ENCODE results near the gene ZNF469.

The ZNF469 gene, protein sequence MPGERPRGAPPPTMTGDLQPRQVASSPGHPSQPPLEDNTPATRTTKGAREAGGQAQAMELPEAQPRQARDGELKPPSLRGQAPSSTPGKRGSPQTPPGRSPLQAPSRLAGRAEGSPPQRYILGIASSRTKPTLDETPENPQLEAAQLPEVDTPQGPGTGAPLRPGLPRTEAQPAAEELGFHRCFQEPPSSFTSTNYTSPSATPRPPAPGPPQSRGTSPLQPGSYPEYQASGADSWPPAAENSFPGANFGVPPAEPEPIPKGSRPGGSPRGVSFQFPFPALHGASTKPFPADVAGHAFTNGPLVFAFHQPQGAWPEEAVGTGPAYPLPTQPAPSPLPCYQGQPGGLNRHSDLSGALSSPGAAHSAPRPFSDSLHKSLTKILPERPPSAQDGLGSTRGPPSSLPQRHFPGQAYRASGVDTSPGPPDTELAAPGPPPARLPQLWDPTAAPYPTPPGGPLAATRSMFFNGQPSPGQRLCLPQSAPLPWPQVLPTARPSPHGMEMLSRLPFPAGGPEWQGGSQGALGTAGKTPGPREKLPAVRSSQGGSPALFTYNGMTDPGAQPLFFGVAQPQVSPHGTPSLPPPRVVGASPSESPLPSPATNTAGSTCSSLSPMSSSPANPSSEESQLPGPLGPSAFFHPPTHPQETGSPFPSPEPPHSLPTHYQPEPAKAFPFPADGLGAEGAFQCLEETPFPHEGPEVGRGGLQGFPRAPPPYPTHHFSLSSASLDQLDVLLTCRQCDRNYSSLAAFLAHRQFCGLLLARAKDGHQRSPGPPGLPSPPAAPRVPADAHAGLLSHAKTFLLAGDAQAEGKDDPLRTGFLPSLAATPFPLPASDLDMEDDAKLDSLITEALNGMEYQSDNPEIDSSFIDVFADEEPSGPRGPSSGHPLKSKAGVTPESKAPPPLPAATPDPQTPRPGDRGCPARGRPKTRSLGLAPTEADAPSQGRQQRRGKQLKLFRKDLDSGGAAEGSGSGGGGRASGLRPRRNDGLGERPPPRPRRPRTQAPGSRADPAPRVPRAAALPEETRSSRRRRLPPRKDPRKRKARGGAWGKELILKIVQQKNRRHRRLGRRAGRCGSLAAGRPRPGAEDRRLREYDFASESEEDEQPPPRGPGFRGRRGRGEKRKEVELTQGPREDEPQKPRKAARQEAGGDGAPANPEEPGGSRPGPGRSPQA (N-terminal part only)

DNA sequence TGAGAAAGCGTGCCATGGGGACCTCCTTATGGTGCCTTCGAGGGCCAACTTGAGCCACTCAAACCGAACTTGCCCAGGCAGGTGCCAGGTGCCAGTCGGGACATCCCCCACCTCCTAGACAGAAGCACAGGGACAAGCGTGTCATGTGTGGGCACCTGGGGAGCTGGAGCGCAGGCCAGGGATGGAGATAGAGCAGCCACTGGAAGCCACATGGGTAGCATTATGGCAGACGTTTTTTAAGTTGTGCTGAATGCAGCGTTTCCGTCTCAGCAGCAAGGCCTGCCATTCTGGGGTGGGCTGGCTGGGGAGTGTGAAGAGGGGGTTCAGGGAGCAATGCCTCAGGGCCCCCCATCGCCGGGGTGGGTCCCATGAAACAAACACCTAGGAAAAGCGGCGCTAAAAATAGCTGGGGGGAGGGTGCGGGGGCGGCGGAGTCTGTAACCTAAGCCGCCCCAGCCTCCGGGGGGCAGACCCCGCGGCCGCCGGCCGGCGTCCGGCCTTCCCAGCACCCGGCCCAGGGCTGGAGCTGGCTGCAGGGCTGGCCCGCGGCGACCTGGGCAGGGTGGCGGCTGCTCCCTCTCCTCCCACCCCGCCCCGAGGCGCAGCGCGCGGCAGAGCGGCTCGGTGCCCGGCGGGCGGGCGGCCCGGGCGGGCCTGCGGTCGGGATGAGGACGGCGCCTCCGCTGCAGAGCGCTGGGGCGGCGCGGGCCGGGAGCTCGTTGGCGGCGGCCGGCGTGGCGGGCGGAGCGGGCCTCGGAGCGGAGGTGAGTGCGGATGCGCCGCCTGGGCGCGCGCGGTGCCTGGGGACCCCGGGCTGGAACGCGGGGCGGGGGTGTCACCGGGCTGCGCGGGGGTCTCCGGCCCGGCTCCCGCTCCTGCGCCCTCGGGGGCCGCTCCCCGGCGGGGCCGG, at the start of gene ZNF469:
Gene ZNF469, plus strand, starts transcription at position 469 of the 910 bp plus-strand sequence. CDS start 44,512 bp downstream, outside the sequence.
- no peak for DNase-seq (ENCODE audit: low read depth in 2 of 2)

DNA sequence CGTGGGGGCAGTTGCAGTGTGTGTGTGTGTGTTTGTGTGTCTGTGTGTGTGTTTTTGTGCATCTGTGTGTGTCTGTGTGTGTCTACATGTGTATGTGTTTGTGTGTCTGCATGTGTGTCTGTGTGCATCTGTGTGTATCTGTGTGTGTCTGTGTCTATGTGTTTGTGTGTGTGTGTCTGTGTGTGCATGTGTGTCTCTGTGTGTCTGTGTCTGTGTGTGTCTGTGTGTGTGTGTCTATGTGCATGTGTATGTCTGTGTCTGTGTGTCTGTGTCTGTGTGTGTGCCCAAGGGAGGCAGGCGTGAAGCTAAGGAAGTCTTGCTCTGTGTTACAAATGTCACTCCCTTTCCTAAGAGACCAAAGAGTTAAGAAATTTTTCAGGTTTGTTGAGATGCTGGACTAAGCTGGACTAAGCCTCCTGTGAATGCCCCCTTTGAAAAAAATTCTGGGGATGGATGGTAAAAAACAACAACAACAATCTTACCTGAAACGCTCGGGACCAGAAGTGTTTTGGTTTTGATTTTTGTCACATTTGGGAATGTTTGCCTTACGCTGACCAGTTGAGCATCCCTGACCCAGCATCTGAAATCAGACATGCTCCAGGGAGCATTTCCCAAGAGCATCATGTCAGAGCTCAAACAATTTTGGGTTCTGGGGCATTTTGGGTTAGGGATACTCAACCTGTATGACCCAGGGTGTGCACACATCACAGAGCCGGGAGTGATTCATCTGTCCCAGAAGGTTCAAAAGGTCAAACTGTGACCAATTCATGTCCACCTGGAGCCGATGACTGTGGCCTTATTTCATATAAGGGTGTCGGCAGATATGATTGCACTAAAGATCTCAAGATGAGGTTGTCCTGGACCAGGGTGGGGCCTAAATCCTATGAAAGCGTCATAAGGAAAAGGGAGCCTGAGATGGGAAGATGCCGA, 48.6 kb upstream of the ZNF469 start:
- no peak for DNase-seq (ENCODE audit: low read depth in 2 of 2)

DNA sequence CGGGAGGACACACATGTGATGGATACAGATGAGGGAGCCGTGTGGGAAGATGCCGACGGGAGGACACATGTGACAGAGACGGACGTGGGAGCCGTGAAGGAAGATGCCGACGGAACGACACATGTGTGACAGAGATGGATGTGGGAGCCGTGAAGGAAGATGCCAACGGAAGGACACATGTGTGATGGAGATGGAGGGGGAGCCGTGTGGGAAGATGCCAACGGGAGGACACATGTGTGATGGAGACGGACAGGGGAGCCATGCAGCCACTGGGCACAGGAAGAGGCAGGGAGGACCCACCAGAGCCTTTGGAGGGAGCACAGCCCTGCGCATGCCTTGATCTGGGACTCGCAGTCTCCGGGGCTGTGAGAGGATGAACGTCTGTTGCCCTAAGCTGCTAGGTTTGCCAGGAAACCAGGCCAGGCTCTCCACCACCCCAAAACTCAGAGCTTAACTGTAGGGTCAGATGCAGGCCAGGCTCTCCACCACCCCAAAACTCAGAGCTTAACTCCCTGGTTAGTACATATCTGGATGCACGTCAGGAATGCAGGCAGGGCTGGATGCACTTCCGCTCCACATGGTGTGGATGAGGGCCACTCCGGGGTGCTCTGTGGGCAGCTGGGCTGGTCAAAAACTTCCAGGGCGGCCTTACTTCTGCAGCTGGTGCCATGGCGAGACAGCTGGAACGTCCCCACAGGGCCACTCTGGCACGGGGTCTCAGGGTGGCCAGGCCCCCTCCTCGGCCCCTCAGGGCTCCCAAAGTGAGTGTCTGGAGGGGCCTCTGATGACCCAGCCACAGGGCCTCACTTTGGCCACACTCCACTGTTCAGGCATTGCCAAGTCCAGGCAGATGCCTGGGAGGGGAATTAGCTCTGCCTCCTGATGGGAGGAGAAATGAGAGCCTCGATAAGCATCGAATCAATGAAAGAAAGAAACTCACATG, 47.7 kb upstream of the ZNF469 start:
- DNase-seq (ENCODE audit: low read depth in 2 of 2): no peak

DNA sequence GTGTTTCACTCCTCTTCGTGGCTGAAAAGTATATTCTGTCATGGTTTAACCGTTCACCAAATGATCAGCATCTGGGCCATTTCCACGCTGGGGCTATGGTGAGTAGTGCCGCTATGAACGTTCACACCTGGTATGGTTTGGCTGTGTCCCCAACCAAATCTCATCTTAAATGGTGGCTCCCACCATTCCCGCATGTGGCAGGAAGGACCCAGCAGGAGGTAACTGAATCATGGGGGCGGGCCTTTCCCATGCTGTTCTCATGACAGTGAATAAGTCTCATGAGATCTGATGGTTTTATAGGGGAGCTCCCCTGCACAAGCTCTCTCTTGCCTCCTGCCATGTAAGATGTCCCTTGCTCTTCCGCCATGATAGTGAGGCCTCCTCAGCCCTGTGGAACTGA, 45.7 kb upstream of the ZNF469 start:
- DNase-seq (ENCODE audit: low read depth in 2 of 2): no peak

DNA sequence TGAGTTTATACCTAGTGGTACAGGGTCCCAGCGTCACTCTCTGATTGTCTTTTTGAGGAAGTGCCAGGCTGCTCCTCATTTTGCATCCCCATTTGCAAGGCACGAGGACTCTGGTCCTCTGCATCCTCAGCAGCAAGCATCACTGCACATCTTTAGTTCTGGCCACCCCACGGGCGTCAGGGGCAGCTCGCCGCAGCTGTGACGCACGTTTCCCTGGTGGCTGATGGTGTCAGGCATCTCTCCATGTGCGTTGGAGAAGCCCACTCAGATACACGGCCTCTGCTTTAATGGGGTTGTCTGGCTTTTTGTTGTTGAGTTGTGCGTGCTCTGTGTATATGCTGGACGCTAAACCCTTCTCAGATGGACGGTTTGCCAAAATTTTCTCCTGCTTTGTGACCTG, 45.2 kb upstream of the ZNF469 start:
- DNase-seq (ENCODE audit: low read depth in 2 of 2): no peak

DNA sequence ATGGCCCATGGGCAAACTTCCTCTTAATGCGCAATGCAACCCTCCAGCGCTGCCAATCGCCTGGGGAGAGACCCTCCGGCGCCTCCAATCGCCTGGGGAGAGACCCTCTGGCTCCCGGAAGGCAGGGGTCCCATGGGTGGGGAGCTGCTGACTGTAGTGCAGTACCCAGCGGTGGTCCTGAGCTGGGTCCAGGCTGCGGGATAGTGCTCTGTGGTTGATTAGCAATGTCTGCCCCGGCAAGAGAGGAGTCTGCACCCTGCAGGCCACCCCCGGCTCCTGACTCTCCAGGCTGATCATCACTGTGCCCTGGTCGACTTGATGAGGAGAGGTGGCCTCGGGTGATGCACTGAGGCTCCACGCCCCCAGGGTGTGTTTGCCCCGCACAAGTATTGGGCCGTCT, 44.6 kb upstream of the ZNF469 start:
- no peak for DNase-seq (ENCODE audit: low read depth in 2 of 2)

DNA sequence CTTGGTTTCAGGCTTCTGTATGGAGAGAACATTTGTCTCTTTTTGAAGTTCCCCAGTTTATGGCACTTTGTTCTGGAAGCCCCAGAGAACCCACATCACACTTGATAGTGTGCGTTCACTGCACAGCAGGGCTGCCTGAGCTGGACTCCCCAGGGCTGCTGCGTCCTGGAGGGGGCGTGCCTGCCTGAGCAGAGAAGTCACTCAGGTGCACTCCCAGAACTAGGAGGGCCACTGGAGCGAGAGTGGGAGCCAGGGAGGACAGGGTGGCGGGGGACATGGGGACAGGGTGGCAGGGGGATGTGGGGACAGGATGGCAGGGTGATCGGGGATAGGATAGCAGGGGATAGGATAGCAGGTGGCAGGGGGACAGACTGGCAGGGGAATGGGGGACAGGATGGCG, 43.9 kb upstream of the ZNF469 start:
- DNase-seq (ENCODE audit: low read depth in 2 of 2): no peak

DNA sequence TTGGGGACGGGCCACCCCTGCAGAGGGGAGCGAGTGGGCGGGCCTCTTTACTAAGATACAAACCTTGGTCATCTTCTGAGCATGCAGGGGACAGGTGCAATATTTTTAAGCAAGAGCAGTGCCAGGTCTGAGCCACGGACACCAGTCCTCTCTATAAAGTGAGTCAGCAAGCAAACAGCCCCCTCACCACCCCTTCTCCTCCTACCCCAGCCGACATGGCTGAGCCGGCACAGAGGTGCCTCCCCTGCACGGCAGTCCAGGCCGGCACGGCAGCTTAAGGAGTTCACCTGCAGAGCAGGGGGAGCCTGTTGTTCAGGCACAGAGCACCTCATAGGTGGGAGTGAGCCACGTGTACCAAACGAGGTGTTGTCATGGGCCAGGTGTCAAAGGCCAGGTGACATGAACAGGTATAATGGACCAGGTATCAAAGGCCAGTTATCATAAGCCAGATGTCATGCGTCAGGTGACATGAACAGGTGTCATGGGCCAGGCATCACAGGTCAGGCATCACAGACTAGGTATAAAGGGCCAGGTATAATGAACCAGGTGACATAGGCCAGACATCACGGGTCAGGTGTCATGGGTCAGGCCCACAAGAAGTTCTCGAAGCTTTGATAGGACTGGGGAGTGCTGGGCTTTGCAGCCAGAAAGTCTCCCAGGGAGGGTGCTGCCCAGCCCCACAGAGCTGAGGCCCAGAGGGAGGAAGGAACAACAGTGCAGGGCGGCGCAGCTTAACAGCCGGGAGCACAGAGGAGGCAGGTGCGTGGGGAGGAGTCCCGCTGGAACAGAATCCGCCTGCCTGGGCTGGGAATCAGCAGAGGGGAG, 42.6 kb upstream of the ZNF469 start:
- DNase-seq (ENCODE audit: low read depth in 2 of 2): no peak

DNA sequence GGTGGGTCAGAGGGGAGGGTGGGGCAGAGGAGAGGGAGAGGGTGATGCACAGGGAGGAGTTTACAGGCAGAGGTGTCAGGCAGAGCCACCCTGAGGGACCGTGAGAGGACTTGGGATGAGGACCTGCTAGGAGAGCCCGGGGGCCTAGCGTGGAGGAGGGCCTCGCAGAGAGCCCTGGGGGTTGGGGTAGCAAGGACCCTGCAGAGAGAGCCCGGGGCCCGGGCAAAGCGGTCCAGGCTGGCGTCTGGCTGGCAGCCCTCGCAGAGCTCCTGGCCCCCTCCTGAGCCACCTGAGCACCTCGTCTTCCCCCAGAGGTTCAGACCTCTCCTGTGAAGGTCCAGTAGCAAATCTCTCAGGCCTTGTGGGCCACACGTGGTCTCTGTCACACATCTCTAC, 42.0 kb upstream of the ZNF469 start:
- no peak for DNase-seq (ENCODE audit: low read depth in 2 of 2)

DNA sequence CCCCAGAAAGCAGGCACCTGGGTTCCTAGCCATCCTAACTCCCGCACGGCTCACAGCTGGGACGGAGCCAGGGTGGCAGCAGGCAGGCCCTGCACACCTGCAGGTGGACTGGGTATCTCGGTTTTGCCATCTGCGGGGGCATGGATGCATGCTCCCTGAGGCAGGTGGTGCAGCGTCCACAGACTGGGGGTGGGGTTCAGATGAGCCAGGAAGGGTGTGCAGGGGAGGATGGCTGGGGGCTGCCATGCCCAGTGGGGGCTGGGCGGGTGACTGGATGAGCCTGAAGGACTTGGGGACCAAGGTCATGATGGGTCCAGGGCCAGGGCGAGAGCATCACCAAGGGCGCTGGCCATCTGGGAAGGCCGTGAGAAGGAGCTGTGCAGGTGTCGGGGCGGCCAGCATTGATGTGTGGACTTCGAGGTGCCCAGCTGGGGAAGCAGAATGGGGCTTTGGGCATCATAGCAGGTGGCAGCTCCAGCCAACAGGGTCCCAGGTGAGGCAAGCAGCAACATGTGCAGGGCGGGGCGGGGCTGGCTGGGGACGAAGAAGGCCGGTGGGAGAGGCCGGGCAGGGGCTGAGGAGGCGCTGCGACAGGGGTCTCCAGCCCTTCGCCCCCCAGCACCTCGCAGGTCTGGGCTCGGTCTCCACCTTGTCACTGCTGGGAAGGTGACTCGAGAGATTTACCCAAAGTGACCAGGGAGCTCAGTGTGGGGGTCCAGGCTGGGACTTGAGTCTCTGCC, 41.0 kb upstream of the ZNF469 start:
- DNase-seq (ENCODE audit: low read depth in 2 of 2): no peak

DNA sequence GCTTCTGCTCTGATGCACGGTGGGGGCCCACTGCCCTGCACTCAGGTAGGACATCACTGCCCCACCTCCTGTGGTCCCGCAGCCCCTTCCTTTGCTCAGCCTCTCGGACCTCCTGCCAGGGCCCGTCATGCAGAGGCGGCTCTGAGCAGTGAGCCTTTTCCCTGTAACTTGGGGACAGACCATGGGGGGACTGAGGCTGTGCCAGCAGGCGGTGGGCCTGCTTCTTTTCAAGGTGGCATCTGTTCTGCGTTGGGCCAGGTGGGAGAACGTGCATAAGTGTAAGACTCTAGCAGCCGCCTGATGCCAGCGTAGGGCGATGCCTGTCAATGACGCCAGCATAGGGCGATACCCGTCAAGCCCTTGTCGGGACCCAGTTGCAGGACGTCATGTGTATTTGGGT, 40.3 kb upstream of the ZNF469 start:
- no peak for DNase-seq (ENCODE audit: low read depth in 2 of 2)

DNA sequence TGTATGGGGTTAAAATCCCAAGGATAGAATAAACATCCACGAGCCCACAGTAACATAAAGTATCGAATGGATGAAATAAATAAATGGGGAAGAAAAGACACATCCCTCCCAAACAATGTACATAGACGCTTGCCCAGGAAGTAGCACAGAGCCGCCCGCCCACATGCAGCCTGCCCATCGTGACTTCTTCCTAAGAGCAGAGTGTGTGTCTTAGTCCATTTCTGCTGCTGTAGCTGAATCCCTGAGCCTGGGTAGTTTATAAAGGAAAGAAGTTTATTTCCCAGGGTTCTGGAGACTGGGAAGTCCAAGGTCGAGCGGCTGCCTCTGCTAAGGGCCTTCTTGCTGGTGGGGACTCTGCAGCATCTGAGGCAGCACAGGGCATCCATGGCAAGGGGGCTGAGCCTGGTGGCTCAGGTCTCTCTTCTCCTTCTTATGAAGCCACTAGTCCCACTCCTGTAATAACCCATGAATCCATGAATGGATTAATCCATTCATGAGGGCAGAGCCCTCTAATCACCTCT, 39.4 kb upstream of the ZNF469 start:
- no peak for DNase-seq (ENCODE audit: low read depth in 2 of 2)

DNA sequence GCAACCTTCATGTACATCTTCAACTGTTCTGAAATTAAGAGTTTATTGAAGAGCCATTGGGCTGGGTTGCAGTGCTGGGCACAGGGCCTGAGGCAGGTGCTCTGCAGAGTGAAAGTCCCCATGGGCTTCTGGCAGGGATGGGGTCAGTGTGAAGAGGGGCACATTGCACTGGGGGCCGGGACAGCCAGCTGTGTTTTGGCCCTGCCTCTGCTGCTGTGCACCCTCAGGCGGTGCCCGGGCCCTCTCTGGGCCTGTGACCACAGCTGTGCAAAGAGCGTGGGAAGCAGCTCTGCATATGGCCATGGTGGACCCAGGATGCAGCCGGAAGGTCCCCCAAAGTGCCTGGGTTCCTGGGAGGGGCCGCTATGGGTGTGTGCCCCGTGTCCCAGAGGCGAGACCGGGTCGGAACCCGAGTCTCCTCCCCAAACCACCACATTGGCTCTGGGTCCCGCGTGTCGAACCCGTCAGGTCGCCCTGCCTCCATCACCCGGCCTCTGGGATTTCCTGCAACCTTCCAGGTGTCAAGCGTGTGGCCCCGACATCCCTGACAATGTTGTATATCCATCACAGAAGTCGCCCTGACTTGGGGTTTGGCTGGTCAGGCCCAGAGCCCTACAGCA, 38.2 kb upstream of the ZNF469 start:
- no peak for DNase-seq (ENCODE audit: low read depth in 2 of 2)

DNA sequence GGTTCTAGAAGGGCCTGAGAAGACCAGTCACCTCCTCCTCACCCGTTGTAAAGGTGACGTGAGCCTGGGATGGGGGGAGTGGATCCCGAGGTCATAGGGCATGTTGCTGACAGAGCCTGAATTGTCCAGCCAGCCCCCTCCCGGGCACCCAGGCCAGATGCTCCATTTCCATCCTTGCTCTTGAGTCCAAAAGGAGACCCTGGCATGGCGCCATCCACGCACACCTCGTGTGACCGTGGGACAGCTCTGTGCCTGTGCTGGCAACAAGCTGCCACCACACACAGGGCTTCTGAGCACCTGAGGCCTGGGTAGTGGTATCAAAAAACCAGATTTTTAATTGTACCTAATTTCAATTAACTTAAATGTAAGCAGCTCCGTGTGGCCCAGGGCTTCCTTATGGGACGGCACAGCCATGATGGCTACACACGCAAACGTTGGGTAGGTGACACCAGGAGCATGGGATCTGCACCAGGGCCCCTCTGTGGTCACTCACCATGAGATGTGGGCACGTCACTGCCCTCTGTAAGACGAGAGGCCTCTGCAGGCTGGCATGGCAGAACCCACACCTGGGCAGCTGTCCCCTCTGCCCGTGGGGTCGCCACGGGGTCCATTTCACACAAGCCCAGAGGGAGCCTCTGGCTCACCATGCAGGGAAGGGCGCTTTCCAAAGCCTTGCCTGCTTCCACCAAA, 37.6 kb upstream of the ZNF469 start:
- DNase-seq (ENCODE audit: low read depth in 2 of 2): no peak

DNA sequence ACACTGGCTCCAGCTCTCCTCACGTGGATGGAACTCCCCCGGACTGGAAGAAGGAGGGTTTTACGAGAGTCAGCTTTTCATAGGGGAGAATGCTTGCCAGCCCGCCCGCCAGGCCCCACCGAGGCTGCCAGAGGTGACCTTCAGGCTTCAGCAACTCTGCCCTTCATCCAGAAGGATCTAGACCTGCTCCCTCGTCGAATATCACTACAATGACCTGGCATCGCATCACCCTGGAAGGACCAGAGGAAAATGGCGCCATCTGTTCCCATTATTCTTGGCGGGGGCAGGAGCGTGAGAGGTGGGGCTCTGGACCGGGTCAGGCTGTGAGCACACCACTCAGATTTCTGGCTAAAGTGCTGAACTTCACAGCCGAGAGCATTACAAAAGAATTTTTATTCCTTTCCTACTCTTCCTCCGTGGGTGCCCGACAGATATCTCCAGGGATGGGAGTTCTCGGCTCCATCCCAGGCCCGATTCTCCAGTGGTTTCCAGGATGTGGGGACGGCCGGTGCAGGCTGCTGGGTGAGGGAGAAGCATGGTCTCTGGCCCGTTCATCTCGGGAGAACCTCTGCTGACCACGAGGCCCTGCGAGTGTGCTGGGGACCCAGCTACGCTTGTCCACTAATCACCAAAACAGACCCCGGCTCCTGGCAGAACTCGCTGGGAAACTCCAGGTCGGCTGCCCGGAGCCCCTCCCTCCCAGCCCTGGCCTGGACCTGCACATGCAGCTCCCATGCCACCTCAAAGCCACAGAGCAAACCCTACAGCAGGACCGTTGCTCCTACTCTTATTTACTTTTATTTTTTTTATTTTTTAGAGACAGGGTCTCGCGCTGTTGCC, 36.8 kb upstream of the ZNF469 start:
- DNase-seq (ENCODE audit: low read depth in 2 of 2): no peak
